Muscle of leg (tissue), 16 donors: ENCODE data around the gene HTRA3. TPM values are rescaled to one million over a fixed set of nuclear protein-coding genes. Genes with fewer than 3 reads are reported as not detected.

Experiments used
- DNase-seq: peaks from one replicate; pipeline ENCODE4 v3.0.0; 2013
- H3K27ac ChIP-seq: one replicate; pipeline ENCODE4 v1.5.1; 2013; ENCODE audit warnings: mild to moderate bottlenecking, low read length, control low read depth
- H3K27me3 ChIP-seq: one replicate; pipeline ENCODE4 v1.6.1; 2013; ENCODE audit warnings: low read length; ENCODE audit not compliant: control insufficient read depth, insufficient read depth
- H3K36me3 ChIP-seq: one replicate; pipeline ENCODE4 v1.6.1; 2013; ENCODE audit warnings: low read length; ENCODE audit not compliant: control insufficient read depth, insufficient read depth
- H3K4me1 ChIP-seq: one replicate; pipeline ENCODE4 v1.6.1; 2013; ENCODE audit warnings: low read length; ENCODE audit not compliant: control insufficient read depth, insufficient read depth
- H3K4me3 ChIP-seq: one replicate; pipeline ENCODE4 v1.5.1; 2013; ENCODE audit warnings: low read length, control low read depth
- H3K9me3 ChIP-seq: replicated peaks from 2 replicates; pipeline ENCODE4 v1.6.1; 2013; ENCODE audit warnings: low read depth, low read length; ENCODE audit not compliant: control insufficient read depth
- WGBS: methylation state at CpG from one replicate; pipeline ENCODE4 v1.1.5; 2013; ENCODE audit warnings: missing lambda C conversion rate; ENCODE audit not compliant: insufficient coverage; 5-methylcytosine and 5-hydroxymethylcytosine counted together
- long read RNA-seq, 11 donors: transcript quantifications; one replicate each; lab custom pipeline, GENCODE V29; 2026
- polyA plus RNA-seq, 8 donors: library from polyadenylated mRNA; unstranded; fragments of 120-200 nt; gene quantifications; one replicate each; pipeline versions ENCODE4 v1.2.1 to v1.2.3, GENCODE V29; 2013; ENCODE audit warnings: inconsistent platforms in 1 of 8, low replicate concordance in 1 of 8; ENCODE audit not compliant: insufficient read length in 8 of 8, insufficient read depth in 1 of 8
- total RNA-seq: library from RNA; stranded (reverse); fragments of 120-200 nt; gene quantifications from one replicate; pipeline ENCODE4 v1.2.4, GENCODE V29; 2013

Gene HTRA3
- total RNA-seq (46.8 TPM), polyA plus RNA-seq (10 to 100 TPM; 40.7 to 87.4 (median 61.3) TPM)
- long read RNA-seq, donor 1, partial matches to known transcripts, result 14 of 16 reads
- long read RNA-seq, donor 1, other reads (novel, unspliced or antisense), result 0 of 16 reads
- long read RNA-seq, donor 2, result 0 reads
- long read RNA-seq, donor 3, transcript HTRA3-201 (9 exons, 2,541 nt), result major isoform, 7 of 7 reads
- long read RNA-seq, donor 3, partial matches to known transcripts, result 0 of 7 reads
- long read RNA-seq, donor 3, other reads (novel, unspliced or antisense), result 0 of 7 reads
- long read RNA-seq, donor 4, partial matches to known transcripts, result 0 of 6 reads
- long read RNA-seq, donor 4, other reads (novel, unspliced or antisense), result 0 of 6 reads
- long read RNA-seq, donor 5, transcript HTRA3-201 (9 exons, 2,541 nt), result major isoform, 28 of 30 reads
- long read RNA-seq, donor 5, partial matches to known transcripts, result 0 of 30 reads
- long read RNA-seq, donor 5, other reads (novel, unspliced or antisense), result 0 of 30 reads
- long read RNA-seq, donor 6, transcript HTRA3-201 (9 exons, 2,541 nt), result major isoform, 8 of 13 reads
- long read RNA-seq, donor 6, transcript HTRA3-202 (7 exons, 2,023 nt), result minor isoform, 5 of 13 reads
- long read RNA-seq, donor 6, partial matches to known transcripts, result 0 of 13 reads
- long read RNA-seq, donor 6, other reads (novel, unspliced or antisense), result 0 of 13 reads
- long read RNA-seq, donor 7, transcript HTRA3-201 (9 exons, 2,541 nt), result major isoform, 11 of 59 reads
- long read RNA-seq, donor 7, partial matches to known transcripts, result 46 of 59 reads
- long read RNA-seq, donor 7, other reads (novel, unspliced or antisense), result 0 of 59 reads
- long read RNA-seq, donor 8, partial matches to known transcripts, result 0 of 1 reads
- long read RNA-seq, donor 8, other reads (novel, unspliced or antisense), result 0 of 1 reads
- long read RNA-seq, donor 9, partial matches to known transcripts, result 25 of 27 reads
- long read RNA-seq, donor 9, other reads (novel, unspliced or antisense), result 0 of 27 reads
- long read RNA-seq, donor 10, transcript HTRA3-201 (9 exons, 2,541 nt), result major isoform, 10 of 39 reads
- long read RNA-seq, donor 10, partial matches to known transcripts, result 29 of 39 reads
- long read RNA-seq, donor 10, other reads (novel, unspliced or antisense), result 0 of 39 reads
- long read RNA-seq, donor 11, transcript HTRA3-201 (9 exons, 2,541 nt), result major isoform, 8 of 12 reads
- long read RNA-seq, donor 11, partial matches to known transcripts, result 0 of 12 reads
- long read RNA-seq, donor 11, other reads (novel, unspliced or antisense), result 0 of 12 reads

DNA sequence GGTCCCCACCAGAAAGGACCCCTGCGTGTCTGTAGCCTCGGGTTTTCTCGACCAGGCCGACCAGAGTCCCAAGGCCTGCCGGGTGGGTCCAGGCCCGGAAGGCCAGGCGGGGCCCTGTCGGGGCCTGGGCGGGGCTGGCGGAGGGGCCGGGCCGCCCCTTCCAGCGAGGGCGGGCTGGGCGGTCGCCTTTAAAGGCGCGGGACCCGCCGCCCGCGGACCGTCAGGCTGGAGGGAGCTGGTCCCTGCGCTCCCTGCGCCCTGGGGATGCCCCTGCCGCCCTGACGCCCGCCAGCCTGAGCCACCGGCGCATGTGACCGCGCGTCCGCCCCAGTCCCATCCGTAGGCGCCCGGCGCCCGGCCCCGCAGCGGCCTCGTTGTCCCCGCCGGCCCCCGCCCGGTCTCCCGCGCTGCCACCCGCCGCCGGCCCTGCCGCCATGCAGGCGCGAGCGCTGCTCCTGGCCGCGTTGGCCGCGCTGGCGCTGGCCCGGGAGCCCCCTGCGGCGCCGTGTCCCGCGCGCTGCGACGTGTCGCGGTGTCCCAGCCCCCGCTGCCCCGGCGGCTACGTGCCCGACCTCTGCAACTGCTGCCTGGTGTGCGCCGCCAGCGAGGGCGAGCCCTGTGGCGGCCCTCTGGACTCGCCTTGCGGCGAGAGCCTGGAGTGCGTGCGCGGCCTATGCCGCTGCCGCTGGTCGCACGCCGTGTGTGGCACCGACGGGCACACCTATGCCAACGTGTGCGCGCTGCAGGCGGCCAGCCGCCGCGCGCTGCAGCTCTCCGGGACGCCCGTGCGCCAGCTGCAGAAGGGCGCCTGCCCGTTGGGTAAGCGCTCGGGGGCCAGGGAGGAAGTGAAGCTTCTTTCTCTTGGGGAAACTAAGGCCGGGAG lies at the start of gene HTRA3:
HTRA3 (plus strand) TSS at position 220 of the 883 bp plus-strand sequence; CDS start at position 435, 215 bp downstream.
- Histone ChIP-seq H3K9me3 (no peaks in the 10 kb centered on the region), H3K4me3 (peak within 1 kb of the TSS; percentile 38), H3K4me1 (peaks cover 60% of the 10 kb centered on the region), H3K36me3 (peaks cover 6% of the 10 kb centered on the region), H3K27me3 (peaks cover 2% of the 10 kb centered on the region), H3K27ac (peak within 1 kb of the TSS; percentile 53)
- peak; percentile 90 for DNase-seq
- under 1% methylated on average over 111 of the region's 111 CpGs for WGBS

DNA sequence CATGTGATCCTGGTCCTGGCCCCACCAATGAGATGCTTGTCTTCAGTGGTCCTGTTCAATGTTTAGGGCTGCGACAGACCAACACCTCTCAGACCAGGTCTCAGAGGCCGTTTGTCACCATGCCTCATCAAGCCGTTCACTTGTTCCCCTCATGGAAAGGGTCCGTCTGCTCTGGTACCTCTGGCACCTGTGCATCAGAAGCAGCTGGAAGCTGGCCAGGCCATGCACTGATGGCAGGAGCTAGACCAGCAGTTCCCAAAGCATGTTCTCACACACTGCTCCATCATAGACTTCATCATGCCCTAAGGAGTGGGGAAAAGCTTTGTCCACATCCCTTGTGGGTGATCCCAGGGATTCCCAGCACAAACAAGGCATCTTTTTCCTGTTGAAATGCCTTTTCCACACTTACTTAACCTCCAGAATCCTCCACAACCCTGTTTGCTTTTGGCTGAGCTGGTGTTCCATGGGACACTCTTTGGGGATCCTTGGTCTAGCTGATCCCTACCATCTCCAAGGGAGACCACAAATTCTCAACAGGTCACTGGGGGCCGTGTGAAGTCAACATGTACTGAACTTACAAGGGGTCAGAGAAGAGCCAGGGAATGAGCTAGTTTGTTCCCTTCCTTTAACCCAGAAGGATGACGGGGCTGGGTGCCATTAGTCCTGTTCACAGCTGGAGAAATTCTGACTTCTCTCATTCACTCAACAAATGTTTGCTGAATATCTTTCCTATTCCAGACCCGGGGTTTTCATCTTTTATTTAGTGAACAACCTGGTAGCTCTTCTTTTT lies 48.7 kb upstream of the HTRA3 start:
- H3K9me3 ChIP-seq, result peaks cover 5% of the 10 kb centered on the region
- peaks cover 4% of the 10 kb centered on the region for H3K27me3 ChIP-seq
- no peak for DNase-seq
- H3K36me3 ChIP-seq, result no peaks in the 10 kb centered on the region
- H3K4me3 ChIP-seq, result no peak overlapping the region
- 93% methylated on average over 4 of the region's 7 CpGs for WGBS
- H3K27ac ChIP-seq, result no peak overlapping the region
- H3K4me1 ChIP-seq, result peaks cover 21% of the 10 kb centered on the region

DNA sequence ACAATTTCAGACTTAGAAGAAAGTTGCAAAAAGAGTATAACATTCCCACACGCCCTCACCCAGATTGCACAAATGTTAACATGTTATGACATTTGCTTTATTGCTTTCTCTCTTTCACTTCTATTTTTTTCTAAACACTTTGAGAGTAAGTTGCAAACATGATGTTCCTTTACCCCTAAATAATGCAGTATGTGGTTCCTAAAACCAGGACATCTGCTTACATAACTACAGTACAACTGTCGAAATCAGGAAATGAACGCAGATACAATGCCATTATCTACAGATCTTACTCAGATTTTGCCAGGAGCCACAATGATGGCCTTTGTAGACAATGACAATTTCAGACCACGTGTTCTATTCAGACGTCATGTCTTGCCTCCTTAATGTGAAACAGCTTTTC lies 48.1 kb upstream of the HTRA3 start:
- 16% methylated on average over 2 of the region's 5 CpGs for WGBS
- Histone ChIP-seq H3K4me3 (no peak overlapping the region), H3K36me3 (no peaks in the 10 kb centered on the region), H3K27ac (peak overlapping the region; percentile 6), H3K9me3 (peaks cover 5% of the 10 kb centered on the region), H3K4me1 (peaks cover 27% of the 10 kb centered on the region), H3K27me3 (peaks cover 3% of the 10 kb centered on the region)
- DNase-seq, result peak; percentile 61

- H3K27ac ChIP-seq, result peak overlapping the region; percentile 25
- H3K36me3 ChIP-seq, result no peaks in the 10 kb centered on the region
Observed at GRCh38 chr4:8221985-8222384, 47.6 kb upstream of the HTRA3 start.

GRCh38 chr4:8222609-8223388 lies 46.8 kb upstream of the HTRA3 start:
- no peak for DNase-seq
- Histone ChIP-seq H3K27me3 (no peaks in the 10 kb centered on the region), H3K36me3 (no peaks in the 10 kb centered on the region), H3K4me3 (no peak overlapping the region), H3K9me3 (peaks cover 5% of the 10 kb centered on the region), H3K27ac (no peak overlapping the region), H3K4me1 (peaks cover 33% of the 10 kb centered on the region)
- WGBS, result 82% methylated on average over 11 of the region's 15 CpGs

More at GRCh38 chr4:8221985-8222384, 47.6 kb upstream of the HTRA3 start:
- H3K4me1 ChIP-seq, result peaks cover 28% of the 10 kb centered on the region
- DNase-seq, result no peak
- H3K27me3 ChIP-seq, result peaks cover 3% of the 10 kb centered on the region
- no peak overlapping the region for H3K4me3 ChIP-seq
- H3K9me3 ChIP-seq, result peaks cover 5% of the 10 kb centered on the region

DNA sequence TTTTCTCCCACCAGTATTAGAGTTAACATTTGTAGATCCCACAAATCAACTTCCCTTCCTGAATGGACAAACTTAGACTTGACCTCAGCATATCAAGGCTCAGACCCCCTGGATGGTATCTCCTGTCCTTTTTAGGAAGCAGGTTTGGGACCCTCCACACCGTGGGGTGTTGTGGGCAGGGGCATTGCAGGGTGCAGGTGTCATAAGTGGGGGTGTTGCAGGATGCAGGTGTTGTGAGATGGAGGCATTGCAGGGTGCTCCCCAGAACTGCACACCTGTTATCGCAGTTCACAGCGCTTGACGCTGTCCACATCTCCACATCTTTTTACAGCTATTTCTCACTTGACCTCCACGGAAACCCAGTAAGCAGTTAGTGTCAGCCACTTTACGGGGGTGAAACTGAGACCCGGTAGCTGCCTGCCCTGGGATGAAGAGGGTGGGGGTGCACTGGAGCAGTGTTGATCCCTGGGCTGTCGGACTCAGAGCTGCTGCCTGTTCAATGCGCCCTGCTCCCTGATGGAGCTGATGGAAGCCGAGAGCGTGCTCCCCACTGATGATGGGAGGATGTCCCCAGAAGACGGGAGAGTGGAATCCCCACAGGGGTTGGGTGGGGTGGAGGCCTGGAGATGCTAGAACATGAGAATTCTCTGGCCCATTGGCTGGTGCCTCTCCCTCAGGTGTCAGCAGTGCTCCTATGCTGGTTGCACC lies 45.1 kb upstream of the HTRA3 start:
- H3K4me3 ChIP-seq, result no peak overlapping the region
- peaks cover 37% of the 10 kb centered on the region for H3K4me1 ChIP-seq
- 74% methylated on average over 4 of the region's 12 CpGs for WGBS
- no peak overlapping the region for H3K27ac ChIP-seq
- no peaks in the 10 kb centered on the region for H3K27me3 ChIP-seq
- no peaks in the 10 kb centered on the region for H3K36me3 ChIP-seq
- DNase-seq, result no peak
- H3K9me3 ChIP-seq, result peaks cover 5% of the 10 kb centered on the region

- WGBS, result 72% methylated on average over 8 of the region's 12 CpGs
- peaks cover 5% of the 10 kb centered on the region for H3K9me3 ChIP-seq
- H3K27ac ChIP-seq, result no peak overlapping the region
- H3K36me3 ChIP-seq, result no peaks in the 10 kb centered on the region
- H3K4me3 ChIP-seq, result no peak overlapping the region
- no peak for DNase-seq
- H3K27me3 ChIP-seq, result no peaks in the 10 kb centered on the region
- peaks cover 37% of the 10 kb centered on the region for H3K4me1 ChIP-seq
Observed at GRCh38 chr4:8224975-8225625, 44.5 kb upstream of the HTRA3 start.
